Mammary epithelial cell (primary cell): ENCODE measurements around the gene MZT2B.
"Not testable (repeated sequence)": the region's sequence is repeated elsewhere in the genome, so short reads cannot be mapped to it uniquely, and the experiment has no call there.

Experiments used
- CTCF ChIP-seq, 2 donors: IDR thresholded peaks in 1 of 2; conservative IDR thresholded peaks in 1 of 2; 2 replicates each; pipeline ENCODE4 v1.5.1; 2011 to 2012; ENCODE audit warnings: inconsistent platforms in 2 of 2, low read length in 2 of 2, mild to moderate bottlenecking in 2 of 2, control low read depth in 1 of 2, low read depth in 1 of 2; ENCODE audit not compliant: insufficient read depth in 1 of 2; ENCODE audit errors: extremely low read depth in 1 of 2
- EZH2 ChIP-seq: IDR thresholded peaks from 2 replicates; pipeline ENCODE4 v1.6.1; 2012; ENCODE audit warnings: low read length, inconsistent platforms, borderline replicate concordance

GRCh38 chr2:130143266-130144039, 38.6 kb upstream of the MZT2B start:
- not testable (repeated sequence) for TF ChIP-seq CTCF (conservative IDR thresholded peaks at IDR 0.05 in 1 of 2, IDR thresholded peaks at IDR 0.05 in 1 of 2; ENCODE audit: extremely low read depth in 1 of 2, insufficient read depth in 1 of 2, low read depth in 1 of 2, low read length in 2 of 2); EZH2
